Kasumi-1 (cell line): ENCODE measurements around the gene B4GALT5.
"Not testable (repeated sequence)": the region's sequence is repeated elsewhere in the genome, so short reads cannot be mapped to it uniquely, and the experiment has no call there.

ENCODE experiments used
- DNase-seq, 2 experiments: peaks; one replicate each; lab custom pipeline; 2025; lab: John Stamatoyannopoulos, UW

B4GALT5 gene

GRCh38 chr20:49729780-49730179, 16.1 kb upstream of the B4GALT5 start:
- no peak for DNase-seq

- no peak for DNase-seq
These were observed 14.5 kb upstream of the B4GALT5 start for GRCh38 chr20:49727894-49728885.

- DNase-seq, result no peak
These were observed 13.8 kb upstream of the B4GALT5 start for GRCh38 chr20:49727478-49727877.

GRCh38 chr20:49725694-49726093, 12.0 kb upstream of the B4GALT5 start:
- DNase-seq, result no peak

GRCh38 chr20:49725224-49725606, 11.5 kb upstream of the B4GALT5 start:
- DNase-seq, result not testable (repeated sequence)

GRCh38 chr20:49724408-49725223, 10.9 kb upstream of the B4GALT5 start:
- peak; percentile 18 to 22 for DNase-seq

- not testable (repeated sequence) for DNase-seq
These were observed 10.1 kb upstream of the B4GALT5 start for GRCh38 chr20:49723758-49724157.

GRCh38 chr20:49721326-49721725, 7.6 kb upstream of the B4GALT5 start:
- DNase-seq, result not testable (repeated sequence)

GRCh38 chr20:49715466-49715865, 1.8 kb upstream of the B4GALT5 start:
- no peak for DNase-seq

GRCh38 chr20:49712996-49713752, 504 bp downstream of the B4GALT5 start:
- DNase-seq, result peak; percentile 37 to 40

- DNase-seq, result no peak
These were observed 1.1 kb downstream of the B4GALT5 start for GRCh38 chr20:49712646-49712995.

GRCh38 chr20:49712118-49712517, 1.6 kb downstream of the B4GALT5 start:
- no peak for DNase-seq

GRCh38 chr20:49711667-49711987, 2.1 kb downstream of the B4GALT5 start:
- no peak for DNase-seq

GRCh38 chr20:49710971-49711666, 2.6 kb downstream of the B4GALT5 start:
- no peak for DNase-seq

GRCh38 chr20:49707118-49707517, 6.6 kb downstream of the B4GALT5 start:
- no peak for DNase-seq

- DNase-seq, result no peak
These were observed 7.0 kb downstream of the B4GALT5 start for GRCh38 chr20:49706630-49707091.

GRCh38 chr20:49705893-49706292, 7.8 kb downstream of the B4GALT5 start:
- DNase-seq, result not testable (repeated sequence)

GRCh38 chr20:49705358-49705757, 8.3 kb downstream of the B4GALT5 start:
- no peak for DNase-seq

- peak in 1 of 2 experiments; percentile 40 for DNase-seq
These were observed 8.7 kb downstream of the B4GALT5 start for GRCh38 chr20:49704932-49705336.

GRCh38 chr20:49701916-49702315, 11.8 kb downstream of the B4GALT5 start:
- no peak for DNase-seq

GRCh38 chr20:49701241-49701790, 12.4 kb downstream of the B4GALT5 start:
- no peak for DNase-seq
